Measurements from ENCODE around the gene TAF6L. TPM values are rescaled to one million over a fixed set of nuclear protein-coding genes. Genes with fewer than 3 reads are reported as not detected.

TAF6L gene
- total and polyA plus RNA-seq, 9 of the 15 experiments (the other 6 are each of a cell fraction or from before 2014, with no cell fraction given): 0.04 to 45.5 (median 20.8) TPM

GRCh38 chr11:62805076-62805892 lies 34.1 kb downstream of the TAF6L start, which contains the start of gene NXF1 (continued):
- TF ChIP-seq, protein P1, sequence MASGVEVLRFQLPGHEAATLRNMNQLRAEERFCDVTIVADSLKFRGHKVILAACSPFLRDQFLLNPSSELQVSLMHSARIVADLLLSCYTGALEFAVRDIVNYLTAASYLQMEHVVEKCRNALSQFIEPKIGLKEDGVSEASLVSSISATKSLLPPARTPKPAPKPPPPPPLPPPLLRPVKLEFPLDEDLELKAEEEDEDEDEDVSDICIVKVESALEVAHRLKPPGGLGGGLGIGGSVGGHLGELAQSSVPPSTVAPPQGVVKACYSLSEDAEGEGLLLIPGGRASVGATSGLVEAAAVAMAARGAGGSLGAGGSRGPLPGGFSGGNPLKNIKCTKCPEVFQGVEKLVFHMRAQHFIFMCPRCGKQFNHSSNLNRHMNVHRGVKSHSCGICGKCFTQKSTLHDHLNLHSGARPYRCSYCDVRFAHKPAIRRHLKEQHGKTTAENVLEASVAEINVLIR (CRISPR knock-in tag; IDR thresholded peaks at IDR 0.05): peak; percentile 97
- no peak for TF ChIP-seq KAT8 (IDR thresholded peaks at IDR 0.05; ENCODE audit: low read depth)
- no peak for TF ChIP-seq PHF21A (IDR thresholded peaks at IDR 0.05; ENCODE audit: borderline replicate concordance, low read depth)
- no peak for TF ChIP-seq SMAD3 (CRISPR knock-in tag; conservative IDR thresholded peaks at IDR 0.05)
- TF ChIP-seq STAT5A (IDR thresholded peaks at IDR 0.05; ENCODE audit: borderline replicate concordance, low read length): no peak
- TF ChIP-seq KAT7 (CRISPR knock-in tag; IDR thresholded peaks at IDR 0.05; ENCODE audit: borderline replicate concordance): peak; percentile 98
- peak; percentile 83 for TF ChIP-seq GMEB1 (CRISPR knock-in tag; IDR thresholded peaks at IDR 0.05)
- TF ChIP-seq, protein P2, sequence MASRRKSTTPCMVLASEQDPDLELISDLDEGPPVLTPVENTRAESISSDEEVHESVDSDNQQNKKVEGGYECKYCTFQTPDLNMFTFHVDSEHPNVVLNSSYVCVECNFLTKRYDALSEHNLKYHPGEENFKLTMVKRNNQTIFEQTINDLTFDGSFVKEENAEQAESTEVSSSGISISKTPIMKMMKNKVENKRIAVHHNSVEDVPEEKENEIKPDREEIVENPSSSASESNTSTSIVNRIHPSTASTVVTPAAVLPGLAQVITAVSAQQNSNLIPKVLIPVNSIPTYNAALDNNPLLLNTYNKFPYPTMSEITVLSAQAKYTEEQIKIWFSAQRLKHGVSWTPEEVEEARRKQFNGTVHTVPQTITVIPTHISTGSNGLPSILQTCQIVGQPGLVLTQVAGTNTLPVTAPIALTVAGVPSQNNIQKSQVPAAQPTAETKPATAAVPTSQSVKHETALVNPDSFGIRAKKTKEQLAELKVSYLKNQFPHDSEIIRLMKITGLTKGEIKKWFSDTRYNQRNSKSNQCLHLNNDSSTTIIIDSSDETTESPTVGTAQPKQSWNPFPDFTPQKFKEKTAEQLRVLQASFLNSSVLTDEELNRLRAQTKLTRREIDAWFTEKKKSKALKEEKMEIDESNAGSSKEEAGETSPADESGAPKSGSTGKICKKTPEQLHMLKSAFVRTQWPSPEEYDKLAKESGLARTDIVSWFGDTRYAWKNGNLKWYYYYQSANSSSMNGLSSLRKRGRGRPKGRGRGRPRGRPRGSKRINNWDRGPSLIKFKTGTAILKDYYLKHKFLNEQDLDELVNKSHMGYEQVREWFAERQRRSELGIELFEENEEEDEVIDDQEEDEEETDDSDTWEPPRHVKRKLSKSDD (conservative IDR thresholded peaks at IDR 0.05; ENCODE audit: low read length): no peak; the same call in 1 of the 2 replicates
- no peak for TF ChIP-seq ELF1 (tag; IDR thresholded peaks at IDR 0.05)
- TF ChIP-seq, protein P3, sequence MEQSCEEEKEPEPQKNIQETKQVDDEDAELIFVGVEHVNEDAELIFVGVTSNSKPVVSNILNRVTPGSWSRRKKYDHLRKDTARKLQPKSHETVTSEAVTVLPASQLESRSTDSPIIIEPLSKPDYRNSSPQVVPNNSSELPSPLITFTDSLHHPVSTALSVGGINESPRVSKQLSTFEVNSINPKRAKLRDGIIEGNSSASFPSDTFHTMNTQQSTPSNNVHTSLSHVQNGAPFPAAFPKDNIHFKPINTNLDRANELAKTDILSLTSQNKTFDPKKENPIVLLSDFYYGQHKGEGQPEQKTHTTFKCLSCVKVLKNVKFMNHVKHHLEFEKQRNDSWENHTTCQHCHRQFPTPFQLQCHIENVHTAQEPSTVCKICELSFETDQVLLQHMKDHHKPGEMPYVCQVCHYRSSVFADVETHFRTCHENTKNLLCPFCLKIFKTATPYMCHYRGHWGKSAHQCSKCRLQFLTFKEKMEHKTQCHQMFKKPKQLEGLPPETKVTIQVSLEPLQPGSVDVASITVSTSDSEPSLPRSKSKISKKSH (CRISPR knock-in tag; IDR thresholded peaks at IDR 0.05): no peak
- TF ChIP-seq CHD1 (IDR thresholded peaks at IDR 0.05; ENCODE audit: low read length): peak; percentile 81
- peak; percentile 84 for TF ChIP-seq SIN3B (IDR thresholded peaks at IDR 0.05; ENCODE audit: low read depth)
- TF ChIP-seq HNRNPK (IDR thresholded peaks at IDR 0.05; ENCODE audit: low read depth, low read length, poor library complexity, severe bottlenecking): no peak
- TF ChIP-seq, protein P4, sequence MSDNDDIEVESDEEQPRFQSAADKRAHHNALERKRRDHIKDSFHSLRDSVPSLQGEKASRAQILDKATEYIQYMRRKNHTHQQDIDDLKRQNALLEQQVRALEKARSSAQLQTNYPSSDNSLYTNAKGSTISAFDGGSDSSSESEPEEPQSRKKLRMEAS (CRISPR knock-in tag; IDR thresholded peaks at IDR 0.05): peak; percentile 73
- no peak; the same call in 1 of the 2 replicates for TF ChIP-seq BACH1 (tag; IDR thresholded peaks at IDR 0.05)
- peak; percentile 93 for TF ChIP-seq SMAD1 (IDR thresholded peaks at IDR 0.05; ENCODE audit: low read depth, low read length, partially characterized antibody)
- TF ChIP-seq ZC3H8 (IDR thresholded peaks at IDR 0.05): no peak
- TF ChIP-seq RAD51 (IDR thresholded peaks at IDR 0.05; ENCODE audit: borderline replicate concordance, low read depth): no peak
